Spleen (tissue), 11 donors: ENCODE data around the gene CTLA4. TPM values are rescaled to one million over a fixed set of nuclear protein-coding genes. Genes with fewer than 3 reads are reported as not detected.
A peak's percentile ranks its signal among the peaks of the same experiment; 100 is the strongest.

Experiments
- DNase-seq: peaks from one replicate; pipeline ENCODE4 v3.0.0-alpha.2; 2020
- H3K27ac ChIP-seq, 8 donors: fragments of 200-600 bp; sonication (generic) in 7 of 8; 1 replicate in 4 of 8; 2 replicates in 4 of 8; pipeline versions ENCODE4 v1.5.0 to v1.8.0; 2016 to 2021; ENCODE audit warnings: inconsistent platforms in 4 of 8, mild to moderate bottlenecking in 4 of 8, moderate library complexity in 1 of 8
- H3K27me3 ChIP-seq, 7 donors: fragments of 200-600 bp; sonication (generic) in 6 of 7; replicated peaks in 1 of 7; 1 replicate in 4 of 7; 2 replicates in 3 of 7; pipeline versions ENCODE4 v1.5.0 to v1.8.0; 2016 to 2021; ENCODE audit warnings: inconsistent platforms in 3 of 7, mild to moderate bottlenecking in 1 of 7
- H3K36me3 ChIP-seq, 6 donors: fragments of 200-600 bp; sonication (generic) in 5 of 6; 1 replicate in 4 of 6; 2 replicates in 2 of 6; pipeline versions ENCODE4 v1.5.0 to v1.8.0; 2016 to 2021; ENCODE audit warnings: inconsistent platforms in 2 of 6
- H3K4me1 ChIP-seq, 6 donors: fragments of 200-600 bp; sonication (generic) in 5 of 6; 1 replicate in 3 of 6; 2 replicates in 3 of 6; pipeline versions ENCODE4 v1.5.0 to v1.8.0; 2016 to 2021; ENCODE audit warnings: inconsistent platforms in 3 of 6
- H3K4me3 ChIP-seq, 8 donors: fragments of 200-600 bp; sonication (generic) in 7 of 8; 1 replicate in 4 of 8; 2 replicates in 4 of 8; pipeline versions ENCODE4 v1.5.0 to v1.8.0; 2016 to 2021; ENCODE audit warnings: inconsistent platforms in 4 of 8, mild to moderate bottlenecking in 4 of 8, moderate library complexity in 2 of 8
- H3K9me3 ChIP-seq, 8 donors: fragments of 200-600 bp; sonication (generic) in 7 of 8; 1 replicate in 4 of 8; 2 replicates in 4 of 8; pipeline versions ENCODE4 v1.5.0 to v1.8.0; 2016 to 2021; ENCODE audit warnings: inconsistent platforms in 4 of 8
- POLR2A ChIP-seq, 3 donors: fragments of 450-650 bp; IDR thresholded peaks; one replicate each; pipeline ENCODE4 v1.5.1; 2017; ENCODE audit warnings: antibody characterized with exemption in 3 of 3, mild to moderate bottlenecking in 1 of 3
- POLR2AphosphoS5 ChIP-seq, 3 donors: sonication (generic); formaldehyde crosslinking; IDR thresholded peaks; one replicate each; pipeline ENCODE4 v1.5.1; 2017; ENCODE audit warnings: antibody characterized with exemption in 3 of 3
- WGBS, 5 donors: extraction: QIAGEN DNeasy Blood & Tissue Kit in 3 of 5; methylation state at CpG; one replicate each; pipeline versions ENCODE4 v1.1.5 to v1.1.7; 2013 to 2018; 5-methylcytosine and 5-hydroxymethylcytosine counted together
- intact Hi-C: fragments of 100-400 bp; cut with DNase I; formaldehyde crosslinking; loops from one replicate; pipeline ENCODE4 v1.15.0; 2023; ENCODE audit warnings: low total_unique reads
- polyA plus RNA-seq, 3 donors: library from polyadenylated mRNA; stranded (reverse); fragments of 200-250 nt; gene quantifications; one replicate each; pipeline ENCODE4 v1.2.1, GENCODE V29; 2013
- total RNA-seq, 7 donors: library from RNA; depleted of rRNA in 3 of 7; stranded (reverse); fragments of >200 nt in 3 of 7; fragmentation: NEBNext Ultra II Directional in 4 of 7; extraction: Animal tissue kit (Norgen Biotek cat#: 25700) in 4 of 7; gene quantifications; one replicate each; pipeline versions ENCODE4 v1.1.0 to v1.2.1, GENCODE V29; 2016 to 2021
- TF ChIP-seq, protein P1 (sequence below), 11 experiments: fragments of 200-600 bp in 7 of 11; fragments of 450-650 bp in 4 of 11; sonication (generic) in 4 of 11; IDR thresholded peaks in 8 of 11; conservative IDR thresholded peaks in 3 of 11; 1 replicate in 7 of 11; 2 replicates in 4 of 11; pipeline versions ENCODE4 v1.4.0 to v1.8.0; 2016 to 2021; ENCODE audit warnings: antibody characterized with exemption in 11 of 11, inconsistent platforms in 4 of 11, mild to moderate bottlenecking in 1 of 11
- donor health status: healthy with polysubstance abuse.
- donor health status: DM: no; HTN: no; CAD: no; lungs with moderate emphysema.
- donor health status: DM: no; HTN: no; CAD: no.
- donor health status: Bipolar disorder and iron deficiency.
- donor health status: healthy.
- donor health status: DM: no; HTN: no; CAD: no.
- donor health status: DM: yes; HTN: yes; CAD: no.

The CTLA4 gene
- total and polyA plus RNA-seq, 10 donors: 1.4 to 9.9 (median 2.9) TPM

DNA sequence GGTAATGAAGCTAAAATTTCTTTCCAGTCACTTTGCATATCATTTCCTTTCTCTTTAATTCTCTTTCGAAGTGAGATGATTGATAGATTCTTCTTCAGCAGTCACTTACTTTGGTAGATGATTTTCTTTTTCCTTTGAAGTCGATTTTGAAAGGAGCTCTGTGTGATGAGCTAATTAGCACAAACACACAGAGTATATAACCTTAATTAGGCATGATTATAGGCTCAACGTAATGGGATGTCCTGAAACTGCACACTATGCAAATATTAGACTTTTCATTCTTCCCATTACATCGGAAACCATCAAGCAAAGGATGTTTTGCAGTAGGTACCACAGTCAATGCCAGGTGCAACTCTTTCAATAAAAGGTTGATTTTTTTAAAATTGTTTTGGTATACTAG, 6.4 kb upstream of the CTLA4 start:
- Histone ChIP-seq H3K36me3 (no peaks in the 10 kb centered on the region), H3K4me3 (no peak overlapping the region), H3K27ac (no peak overlapping the region), H3K27me3 (peaks cover 0 to 3% (median 0%) of the 10 kb centered on the region in 7 donors), H3K4me1 (peaks cover 0 to 33% (median 7%) of the 10 kb centered on the region in 6 donors), H3K9me3 (peaks cover 0 to 13% (median 0%) of the 10 kb centered on the region in 8 donors)
- WGBS, 5 donors: 65 to 74% (median 69%) methylated on average over 4 of the region's 4 CpGs
- no peak for DNase-seq
- TF ChIP-seq, protein P1, sequence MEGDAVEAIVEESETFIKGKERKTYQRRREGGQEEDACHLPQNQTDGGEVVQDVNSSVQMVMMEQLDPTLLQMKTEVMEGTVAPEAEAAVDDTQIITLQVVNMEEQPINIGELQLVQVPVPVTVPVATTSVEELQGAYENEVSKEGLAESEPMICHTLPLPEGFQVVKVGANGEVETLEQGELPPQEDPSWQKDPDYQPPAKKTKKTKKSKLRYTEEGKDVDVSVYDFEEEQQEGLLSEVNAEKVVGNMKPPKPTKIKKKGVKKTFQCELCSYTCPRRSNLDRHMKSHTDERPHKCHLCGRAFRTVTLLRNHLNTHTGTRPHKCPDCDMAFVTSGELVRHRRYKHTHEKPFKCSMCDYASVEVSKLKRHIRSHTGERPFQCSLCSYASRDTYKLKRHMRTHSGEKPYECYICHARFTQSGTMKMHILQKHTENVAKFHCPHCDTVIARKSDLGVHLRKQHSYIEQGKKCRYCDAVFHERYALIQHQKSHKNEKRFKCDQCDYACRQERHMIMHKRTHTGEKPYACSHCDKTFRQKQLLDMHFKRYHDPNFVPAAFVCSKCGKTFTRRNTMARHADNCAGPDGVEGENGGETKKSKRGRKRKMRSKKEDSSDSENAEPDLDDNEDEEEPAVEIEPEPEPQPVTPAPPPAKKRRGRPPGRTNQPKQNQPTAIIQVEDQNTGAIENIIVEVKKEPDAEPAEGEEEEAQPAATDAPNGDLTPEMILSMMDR (IDR thresholded peaks at IDR 0.05 in 8 of 11, conservative IDR thresholded peaks at IDR 0.05 in 3 of 11): no peak
- TF ChIP-seq POLR2AphosphoS5 (IDR thresholded peaks at IDR 0.05) (no peak), POLR2A (IDR thresholded peaks at IDR 0.05) (no peak)
- intact Hi-C loops: no loop called here

DNA sequence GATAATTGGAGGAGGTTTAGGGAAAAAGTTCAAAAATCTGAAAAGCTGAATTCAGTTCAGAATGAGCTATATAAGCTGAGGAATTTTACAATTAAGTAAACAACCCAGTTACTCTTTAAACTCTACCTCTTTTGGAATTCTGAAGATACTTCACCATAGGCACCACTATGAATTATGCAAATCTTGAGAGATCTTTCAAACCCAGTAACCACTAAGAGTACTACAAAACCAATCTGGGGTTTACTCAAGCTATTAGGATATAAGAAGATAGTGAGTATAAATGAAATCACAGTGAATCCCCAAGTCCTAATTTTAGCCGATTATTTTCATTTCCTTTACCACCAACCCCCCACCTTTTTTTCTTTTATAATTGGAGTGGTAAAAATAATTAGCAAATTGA, 6.0 kb upstream of the CTLA4 start:
- Histone ChIP-seq H3K4me3 (no peak overlapping the region), H3K9me3 (peaks cover 0 to 13% (median 0%) of the 10 kb centered on the region in 8 donors), H3K4me1 (peaks cover 0 to 32% (median 7%) of the 10 kb centered on the region in 6 donors), H3K27ac (no peak overlapping the region), H3K27me3 (peaks cover 0 to 3% (median 0%) of the 10 kb centered on the region in 7 donors), H3K36me3 (no peaks in the 10 kb centered on the region)
- intact Hi-C loops: no loop called here
- TF ChIP-seq, protein P1 (IDR thresholded peaks at IDR 0.05 in 8 of 11, conservative IDR thresholded peaks at IDR 0.05 in 3 of 11): no peak
- no peak for DNase-seq
- 56 to 81% (median 73%) methylated on average over 1 of the region's 1 CpG for WGBS, 5 donors

DNA sequence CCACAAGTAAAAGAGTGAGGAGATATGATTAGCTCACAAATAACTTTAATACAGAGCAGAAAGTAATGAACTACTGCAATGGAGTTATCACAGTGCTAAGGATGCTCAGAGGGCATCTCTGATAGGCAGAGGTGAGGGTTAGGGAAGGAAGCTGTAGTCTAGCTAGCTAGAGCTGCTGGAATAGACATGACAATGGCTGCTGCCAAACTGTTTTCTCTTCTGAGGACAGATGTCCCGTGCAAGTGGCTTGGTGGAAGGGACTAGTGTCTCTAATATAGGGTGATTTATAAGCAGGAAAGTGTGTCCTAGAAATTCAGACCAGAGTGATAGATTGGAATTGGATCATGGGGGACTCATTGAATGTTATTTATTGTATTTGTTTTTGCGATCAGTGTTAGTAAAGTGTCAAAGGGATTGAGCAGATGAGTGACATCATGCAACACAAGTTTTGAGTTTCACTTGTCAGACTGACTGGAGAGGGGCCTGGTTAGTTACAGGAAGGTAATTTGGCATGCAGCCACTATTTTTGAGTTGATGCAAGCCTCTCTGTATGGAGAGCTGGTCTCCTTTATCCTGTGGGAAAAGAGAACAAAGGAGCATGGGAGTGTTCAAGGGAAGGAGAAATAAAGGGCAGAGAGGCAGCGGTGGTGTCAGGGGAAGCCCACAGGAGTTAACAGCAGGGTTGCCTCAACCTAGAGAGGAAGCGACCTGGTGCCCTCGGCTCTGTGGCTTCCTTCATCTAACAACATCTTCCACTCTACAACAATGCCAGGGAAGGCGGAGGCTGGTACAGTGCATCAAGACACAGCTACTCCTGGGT, 1.9 kb downstream of the CTLA4 start:
- H3K4me1 ChIP-seq: peaks cover 0 to 30% (median 10%) of the 10 kb centered on the region in 6 donors
- H3K36me3 ChIP-seq: no peaks in the 10 kb centered on the region
- H3K4me3 ChIP-seq: peak overlapping the region in 3 of 8 donors; percentile 10 to 55 (median 22)
- H3K27ac ChIP-seq: peak overlapping the region in 4 of 8 donors; percentile 36 to 70 (median 54)
- no peak for DNase-seq
- WGBS, 5 donors: 56 to 70% (median 64%) methylated on average over 6 of the region's 6 CpGs
- H3K27me3 ChIP-seq: no peaks in the 10 kb centered on the region
- TF ChIP-seq POLR2AphosphoS5 (IDR thresholded peaks at IDR 0.05) (no peak), POLR2A (IDR thresholded peaks at IDR 0.05) (no peak)
- TF ChIP-seq, protein P1 (IDR thresholded peaks at IDR 0.05 in 8 of 11, conservative IDR thresholded peaks at IDR 0.05 in 3 of 11): no peak
- intact Hi-C loops: no loop called here
- peaks cover 0 to 4% (median 0%) of the 10 kb centered on the region in 8 donors for H3K9me3 ChIP-seq

DNA sequence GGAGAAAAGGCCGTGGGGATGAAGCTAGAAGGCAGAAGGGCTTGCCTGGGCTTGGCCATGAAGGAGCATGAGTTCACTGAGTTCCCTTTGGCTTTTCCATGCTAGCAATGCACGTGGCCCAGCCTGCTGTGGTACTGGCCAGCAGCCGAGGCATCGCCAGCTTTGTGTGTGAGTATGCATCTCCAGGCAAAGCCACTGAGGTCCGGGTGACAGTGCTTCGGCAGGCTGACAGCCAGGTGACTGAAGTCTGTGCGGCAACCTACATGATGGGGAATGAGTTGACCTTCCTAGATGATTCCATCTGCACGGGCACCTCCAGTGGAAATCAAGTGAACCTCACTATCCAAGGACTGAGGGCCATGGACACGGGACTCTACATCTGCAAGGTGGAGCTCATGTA, 2.9 kb downstream of the CTLA4 start:
- Histone ChIP-seq H3K4me1 (peaks cover 0 to 30% (median 10%) of the 10 kb centered on the region in 6 donors), H3K36me3 (no peaks in the 10 kb centered on the region), H3K27ac (peak overlapping the region in 3 of 8 donors; percentile 54 to 70 (median 55)), H3K4me3 (peak overlapping the region in 4 of 8 donors; percentile 1 to 55 (median 16)), H3K9me3 (no peaks in the 10 kb centered on the region), H3K27me3 (no peaks in the 10 kb centered on the region)
- 80 to 95% (median 89%) methylated on average over 6 to 9 of the region's 9 CpGs for WGBS, 5 donors
- TF ChIP-seq POLR2A (IDR thresholded peaks at IDR 0.05): no peak
- TF ChIP-seq, protein P1 (IDR thresholded peaks at IDR 0.05 in 8 of 11, conservative IDR thresholded peaks at IDR 0.05 in 3 of 11): no peak
- TF ChIP-seq POLR2AphosphoS5 (IDR thresholded peaks at IDR 0.05): no peak
- DNase-seq: no peak
- intact Hi-C loops: no loop called here
